Fibroblast of lung (primary cell): ENCODE data around the gene ZBTB7B. TPM values are rescaled to one million over a fixed set of nuclear protein-coding genes. Genes with fewer than 3 reads are reported as not detected.
A peak's percentile ranks its signal among the peaks of the same experiment; 100 is the strongest.

Experiments
- DNase-seq, 2 donors: peaks; one replicate each; pipeline versions ENCODE4 v3.0.0 to v3.0.0-alpha.2; 2010; ENCODE audit warnings: low read depth in 2 of 2
- H2AFZ ChIP-seq: 2 replicates; pipeline ENCODE4 v1.5.1; 2012; ENCODE audit warnings: low read length, control low read depth, inconsistent platforms
- H3K27ac ChIP-seq: 2 replicates; pipeline ENCODE4 v1.5.1; 2011; ENCODE audit warnings: low read length, control low read depth; ENCODE audit not compliant: insufficient read depth
- H3K27me3 ChIP-seq: 2 replicates; pipeline ENCODE4 v1.5.1; 2011; ENCODE audit warnings: mild to moderate bottlenecking, low read length; ENCODE audit not compliant: control insufficient read depth, insufficient read depth
- H3K36me3 ChIP-seq: 2 replicates; pipeline ENCODE4 v1.5.1; 2011; ENCODE audit warnings: low read length; ENCODE audit not compliant: control insufficient read depth, insufficient read depth
- H3K4me1 ChIP-seq: 2 replicates; pipeline ENCODE4 v1.5.1; 2011; ENCODE audit warnings: low read length; ENCODE audit not compliant: control insufficient read depth, insufficient read depth; ENCODE audit errors: extremely low read depth
- H3K4me2 ChIP-seq: 2 replicates; pipeline ENCODE4 v1.5.1; 2011; ENCODE audit warnings: low read length, control low read depth; ENCODE audit not compliant: insufficient read depth; ENCODE audit errors: extremely low read depth
- H3K4me3 ChIP-seq, 4 experiments: fragments of 200-600 bp in 1 of 4; sonication (generic) in 1 of 4; replicated peaks in 1 of 4; 2 replicates each; pipeline ENCODE4 v1.5.1; 2011 to 2016; ENCODE audit warnings: low read length in 4 of 4, low read depth in 3 of 4, mild to moderate bottlenecking in 3 of 4, control low read depth in 2 of 4, inconsistent platforms in 1 of 4, mixed read lengths in 1 of 4; ENCODE audit not compliant: insufficient read depth in 1 of 4; ENCODE audit errors: control extremely low read depth in 1 of 4
- H3K79me2 ChIP-seq: 2 replicates; pipeline ENCODE4 v1.5.1; 2012; ENCODE audit warnings: mild to moderate bottlenecking, low read length, inconsistent platforms; ENCODE audit not compliant: control insufficient read depth, insufficient read depth
- H3K9ac ChIP-seq: 2 replicates; pipeline ENCODE4 v1.5.1; 2011; ENCODE audit warnings: mild to moderate bottlenecking, low read length, control low read depth; ENCODE audit not compliant: insufficient read depth
- H3K9me3 ChIP-seq: 2 replicates; pipeline ENCODE4 v1.5.1; 2012; ENCODE audit warnings: low read depth, low read length; ENCODE audit not compliant: control insufficient read depth, insufficient read depth
- H4K20me1 ChIP-seq: 2 replicates; pipeline ENCODE4 v1.5.1; 2011; ENCODE audit warnings: low read length; ENCODE audit not compliant: control insufficient read depth, insufficient read depth; ENCODE audit errors: extremely low read depth
- EZH2 ChIP-seq: IDR thresholded peaks from 2 replicates; pipeline ENCODE4 v1.5.1; 2012; ENCODE audit warnings: low read length, control low read depth, mild to moderate bottlenecking; ENCODE audit errors: missing control alignments
- polyA plus RNA-seq, 2 donors: library from polyadenylated mRNA; depleted of rRNA in 1 of 2; stranded (reverse) in 1 of 2; unstranded in 1 of 2; fragments of >200 nt; gene quantifications; 2 replicates each; pipeline ENCODE4 v1.2.1, GENCODE V29; 2011 to 2012; ENCODE audit warnings: missing spikeins in 1 of 2
- total RNA-seq: library from RNA; depleted of rRNA; stranded (reverse); fragments of >200 nt; gene quantifications from 2 replicates; pipeline ENCODE4 v1.2.1, GENCODE V29; 2014
- TF ChIP-seq, protein P1 (sequence below), 2 donors: IDR thresholded peaks in 1 of 2; conservative IDR thresholded peaks in 1 of 2; 1 replicate in 1 of 2; 2 replicates in 1 of 2; pipeline ENCODE4 v1.5.1; 2011 to 2012; ENCODE audit warnings: low read length in 2 of 2, control low read depth in 1 of 2, inconsistent platforms in 1 of 2, low read depth in 1 of 2, mild to moderate bottlenecking in 1 of 2

ZBTB7B gene
- total and polyA plus RNA-seq, 2 donors (not counting 1 experiment from before 2014, with no cell fraction given): 7.0 to 19.3 TPM

DNA sequence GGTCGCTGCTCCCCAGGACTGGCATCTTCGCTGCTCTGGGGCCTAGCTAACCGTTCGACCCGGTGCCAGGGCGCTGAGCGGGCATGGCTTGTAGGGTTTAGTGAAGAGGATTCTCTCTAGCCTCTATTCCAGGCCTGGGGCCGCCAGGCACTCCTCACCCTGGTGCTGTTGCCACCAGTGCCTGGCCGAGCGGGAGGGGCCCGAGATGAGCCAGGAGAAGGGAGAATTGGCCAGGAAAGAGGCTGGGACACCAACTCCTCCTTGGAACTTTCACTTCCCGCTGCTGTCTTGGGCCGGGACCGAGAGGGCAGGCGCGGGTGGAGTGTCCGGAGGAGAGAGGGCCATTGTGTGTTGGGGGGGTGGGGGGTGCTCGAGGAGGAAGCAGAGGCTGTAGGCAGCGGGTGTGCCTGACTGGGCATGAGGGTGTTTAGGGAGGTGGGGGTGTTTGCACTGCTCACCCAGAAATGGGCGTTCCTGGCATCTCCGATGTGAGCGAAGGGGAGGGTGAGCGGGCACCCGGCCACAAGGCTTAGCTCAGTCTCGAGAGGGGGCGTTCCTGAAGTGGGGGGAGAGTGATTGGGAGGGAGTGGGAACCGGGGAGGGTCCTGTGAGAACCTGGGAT lies 49.3 kb downstream of the ZBTB7B start:
- H3K9ac ChIP-seq: peak overlapping the region; percentile 65
- H3K79me2 ChIP-seq: no peaks in the 10 kb centered on the region
- H3K36me3 ChIP-seq: no peaks in the 10 kb centered on the region
- peak overlapping the region; percentile 56 for H3K27ac ChIP-seq
- H3K4me3 ChIP-seq: peak overlapping the region; percentile 72 to 79 (median 76)
- H3K9me3 ChIP-seq: no peaks in the 10 kb centered on the region
- DNase-seq: peak; percentile 8 to 23
- no peaks in the 10 kb centered on the region for H4K20me1 ChIP-seq
- no peaks in the 10 kb centered on the region for H3K27me3 ChIP-seq
- peaks cover 7% of the 10 kb centered on the region for H3K4me1 ChIP-seq
- peak overlapping the region; percentile 92 for H3K4me2 ChIP-seq
- TF ChIP-seq EZH2: no peak
- TF ChIP-seq, protein P1, sequence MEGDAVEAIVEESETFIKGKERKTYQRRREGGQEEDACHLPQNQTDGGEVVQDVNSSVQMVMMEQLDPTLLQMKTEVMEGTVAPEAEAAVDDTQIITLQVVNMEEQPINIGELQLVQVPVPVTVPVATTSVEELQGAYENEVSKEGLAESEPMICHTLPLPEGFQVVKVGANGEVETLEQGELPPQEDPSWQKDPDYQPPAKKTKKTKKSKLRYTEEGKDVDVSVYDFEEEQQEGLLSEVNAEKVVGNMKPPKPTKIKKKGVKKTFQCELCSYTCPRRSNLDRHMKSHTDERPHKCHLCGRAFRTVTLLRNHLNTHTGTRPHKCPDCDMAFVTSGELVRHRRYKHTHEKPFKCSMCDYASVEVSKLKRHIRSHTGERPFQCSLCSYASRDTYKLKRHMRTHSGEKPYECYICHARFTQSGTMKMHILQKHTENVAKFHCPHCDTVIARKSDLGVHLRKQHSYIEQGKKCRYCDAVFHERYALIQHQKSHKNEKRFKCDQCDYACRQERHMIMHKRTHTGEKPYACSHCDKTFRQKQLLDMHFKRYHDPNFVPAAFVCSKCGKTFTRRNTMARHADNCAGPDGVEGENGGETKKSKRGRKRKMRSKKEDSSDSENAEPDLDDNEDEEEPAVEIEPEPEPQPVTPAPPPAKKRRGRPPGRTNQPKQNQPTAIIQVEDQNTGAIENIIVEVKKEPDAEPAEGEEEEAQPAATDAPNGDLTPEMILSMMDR (conservative IDR thresholded peaks at IDR 0.05 in 1 of 2, IDR thresholded peaks at IDR 0.05 in 1 of 2; ENCODE audit: low read depth in 1 of 2, low read length in 2 of 2): no peak
- peak overlapping the region; percentile 61 for H2AFZ ChIP-seq

- no peaks in the 10 kb centered on the region for H4K20me1 ChIP-seq
- peaks cover under 1% of the 10 kb centered on the region for H3K36me3 ChIP-seq
- no peak for TF ChIP-seq EZH2
- TF ChIP-seq, protein P1 (conservative IDR thresholded peaks at IDR 0.05 in 1 of 2, IDR thresholded peaks at IDR 0.05 in 1 of 2; ENCODE audit: low read depth in 1 of 2, low read length in 2 of 2): peak in 1 of 2 donors; percentile 32
- H3K9ac ChIP-seq: no peak overlapping the region
- H3K27ac ChIP-seq: no peak overlapping the region
- H3K4me1 ChIP-seq: peaks cover 7% of the 10 kb centered on the region
- H3K79me2 ChIP-seq: no peaks in the 10 kb centered on the region
- peak overlapping the region; percentile 92 for H3K4me2 ChIP-seq
- H3K4me3 ChIP-seq: peak overlapping the region in 3 of 4 experiments; percentile 72 to 79 (median 73)
- no peak overlapping the region for H2AFZ ChIP-seq
- H3K27me3 ChIP-seq: no peaks in the 10 kb centered on the region
- DNase-seq: no peak
- H3K9me3 ChIP-seq: no peaks in the 10 kb centered on the region
Measured at GRCh38 chr1:155052439-155053395, 50.1 kb downstream of the ZBTB7B start.

- Histone ChIP-seq H3K27me3 (no peaks in the 10 kb centered on the region), H3K79me2 (no peaks in the 10 kb centered on the region), H3K4me3 (no peak overlapping the region), H3K4me1 (peaks cover 7% of the 10 kb centered on the region), H3K27ac (no peak overlapping the region), H4K20me1 (no peaks in the 10 kb centered on the region), H2AFZ (no peak overlapping the region), H3K36me3 (peaks cover 5% of the 10 kb centered on the region), H3K4me2 (no peak overlapping the region), H3K9ac (no peak overlapping the region), H3K9me3 (no peaks in the 10 kb centered on the region)
- TF ChIP-seq, protein P1 (conservative IDR thresholded peaks at IDR 0.05 in 1 of 2, IDR thresholded peaks at IDR 0.05 in 1 of 2; ENCODE audit: low read depth in 1 of 2, low read length in 2 of 2): no peak
- TF ChIP-seq EZH2: no peak
- no peak for DNase-seq
Measured at GRCh38 chr1:155053531-155054105, 51.0 kb downstream of the ZBTB7B start.
